ENCODE results near the gene LRRC8E. TPM values are rescaled to one million over a fixed set of nuclear protein-coding genes. Genes with fewer than 3 reads are reported as not detected.

The LRRC8E gene
- total and polyA plus RNA-seq, 2 of the 8 experiments (the other 6 are each of a cell fraction or from before 2014, with no cell fraction given) = 2.7 to 2.9 TPM

GRCh38 chr19:7874076-7874896 lies 14.0 kb upstream of the LRRC8E start, which contains the start of gene PRR36 (continued):
- TF ChIP-seq RFX5 (IDR thresholded peaks at IDR 0.05; ENCODE audit: borderline replicate concordance, low read depth, low read length) (no peak), SIRT6 (IDR thresholded peaks at IDR 0.05; ENCODE audit: low read length) (no peak), RNF2 (IDR thresholded peaks at IDR 0.05; ENCODE audit: borderline replicate concordance, low read depth, low read length, missing control alignments, poor library complexity, severe bottlenecking) (no peak), SIN3A (conservative IDR thresholded peaks at IDR 0.05 in 1 of 2, IDR thresholded peaks at IDR 0.05 in 1 of 2; ENCODE audit: low read depth in 1 of 2, low read length in 2 of 2) (peak in 1 of 2 experiments; percentile 52; a peak in 1 of 4 replicates), JUND (IDR thresholded peaks at IDR 0.05; ENCODE audit: low read length) (no peak), POU5F1 (IDR thresholded peaks at IDR 0.05; ENCODE audit: low read depth, low read length) (no peak), KDM1A (IDR thresholded peaks at IDR 0.05; ENCODE audit: borderline replicate concordance, low read length) (no peak), BCL11A (IDR thresholded peaks at IDR 0.05; ENCODE audit: low read depth in 2 of 2, low read length in 2 of 2) (no peak), RXRA (IDR thresholded peaks at IDR 0.05; ENCODE audit: insufficient read depth, low read depth, low read length) (no peak), NANOG (IDR thresholded peaks at IDR 0.05; ENCODE audit: insufficient read depth, low read depth, low read length, poor library complexity, severe bottlenecking) (no peak), CBX8 (IDR thresholded peaks at IDR 0.05; ENCODE audit: borderline replicate concordance, low read depth, low read length) (no peak), SRF (IDR thresholded peaks at IDR 0.05; ENCODE audit: low read depth, low read length) (no peak), GABPA (IDR thresholded peaks at IDR 0.05; ENCODE audit: borderline replicate concordance, insufficient read depth, low read length) (no peak), EZH2 (IDR thresholded peaks at IDR 0.05; ENCODE audit: low read depth, low read length, severe bottlenecking) (no peak), KDM4A (IDR thresholded peaks at IDR 0.05; ENCODE audit: low read depth, low read length, severe bottlenecking) (peak; percentile 65), RAD21 (IDR thresholded peaks at IDR 0.05 in 1 of 2, conservative IDR thresholded peaks at IDR 0.05 in 1 of 2; ENCODE audit: low read depth in 2 of 2, low read length in 2 of 2) (peak; percentile 13 to 47; a peak in 2 of 4 replicates), ATF3 (IDR thresholded peaks at IDR 0.05; ENCODE audit: insufficient read depth, low read depth, low read length) (no peak), NRF1 (IDR thresholded peaks at IDR 0.05; ENCODE audit: low read depth, low read length) (no peak), PHF8 (conservative IDR thresholded peaks at IDR 0.05; ENCODE audit: low read depth, low read length) (peak; percentile 64), CREB1 (IDR thresholded peaks at IDR 0.05) (peak; percentile 16; the same call in 1 of the 2 replicates)
- TF ChIP-seq, protein P1, sequence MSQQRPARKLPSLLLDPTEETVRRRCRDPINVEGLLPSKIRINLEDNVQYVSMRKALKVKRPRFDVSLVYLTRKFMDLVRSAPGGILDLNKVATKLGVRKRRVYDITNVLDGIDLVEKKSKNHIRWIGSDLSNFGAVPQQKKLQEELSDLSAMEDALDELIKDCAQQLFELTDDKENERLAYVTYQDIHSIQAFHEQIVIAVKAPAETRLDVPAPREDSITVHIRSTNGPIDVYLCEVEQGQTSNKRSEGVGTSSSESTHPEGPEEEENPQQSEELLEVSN (IDR thresholded peaks at IDR 0.05) = 0 out of 2 replicates have a peak, but pooled peaks have one; percentile 25

All from H1 (cell line).